Islet of Langerhans (tissue), 1 donor: ENCODE measurements around the gene DNM1.

Source experiments
- FAIRE-seq: peaks from one replicate; lab custom pipeline; 2011; peaks lifted over from hg19 to GRCh38; lab: Jason Lieb, UNC

Gene DNM1

DNA sequence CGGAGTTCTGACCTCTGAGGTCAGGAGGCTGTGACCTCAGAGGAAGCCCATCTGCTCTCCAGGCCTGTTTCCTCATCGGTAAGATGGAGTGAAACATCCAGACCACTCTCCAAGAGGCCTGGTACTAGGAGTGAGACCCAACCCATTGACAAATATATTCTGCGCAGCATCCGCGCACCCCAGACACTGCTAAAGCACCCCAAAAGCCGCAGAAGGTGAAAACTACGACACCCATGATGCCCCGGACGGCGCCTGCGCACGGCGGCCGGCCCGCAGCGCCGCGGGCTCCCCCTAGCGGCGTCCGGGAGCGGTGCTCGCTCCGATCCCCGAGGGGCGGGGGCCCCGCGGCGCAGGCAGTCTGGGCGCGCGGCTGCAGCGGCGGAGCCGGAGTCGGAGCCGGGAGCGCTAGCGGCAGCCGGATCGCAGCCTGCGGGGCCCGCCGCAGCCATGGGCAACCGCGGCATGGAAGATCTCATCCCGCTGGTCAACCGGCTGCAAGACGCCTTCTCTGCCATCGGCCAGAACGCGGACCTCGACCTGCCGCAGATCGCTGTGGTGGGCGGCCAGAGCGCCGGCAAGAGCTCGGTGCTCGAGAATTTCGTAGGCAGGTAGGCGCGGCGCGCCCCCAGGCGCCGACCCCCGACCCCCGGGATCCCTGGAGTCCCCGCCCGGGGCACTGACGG is at the start of gene DNM1:
DNM1 (plus strand) TSS at position 356 of the 683 bp plus-strand sequence; CDS start at position 448, 92 bp downstream.
- no peak for FAIRE-seq

- no peak for FAIRE-seq
These were observed 49.1 kb upstream of the DNM1 start for GRCh38 chr9:128153947-128154695.

DNA sequence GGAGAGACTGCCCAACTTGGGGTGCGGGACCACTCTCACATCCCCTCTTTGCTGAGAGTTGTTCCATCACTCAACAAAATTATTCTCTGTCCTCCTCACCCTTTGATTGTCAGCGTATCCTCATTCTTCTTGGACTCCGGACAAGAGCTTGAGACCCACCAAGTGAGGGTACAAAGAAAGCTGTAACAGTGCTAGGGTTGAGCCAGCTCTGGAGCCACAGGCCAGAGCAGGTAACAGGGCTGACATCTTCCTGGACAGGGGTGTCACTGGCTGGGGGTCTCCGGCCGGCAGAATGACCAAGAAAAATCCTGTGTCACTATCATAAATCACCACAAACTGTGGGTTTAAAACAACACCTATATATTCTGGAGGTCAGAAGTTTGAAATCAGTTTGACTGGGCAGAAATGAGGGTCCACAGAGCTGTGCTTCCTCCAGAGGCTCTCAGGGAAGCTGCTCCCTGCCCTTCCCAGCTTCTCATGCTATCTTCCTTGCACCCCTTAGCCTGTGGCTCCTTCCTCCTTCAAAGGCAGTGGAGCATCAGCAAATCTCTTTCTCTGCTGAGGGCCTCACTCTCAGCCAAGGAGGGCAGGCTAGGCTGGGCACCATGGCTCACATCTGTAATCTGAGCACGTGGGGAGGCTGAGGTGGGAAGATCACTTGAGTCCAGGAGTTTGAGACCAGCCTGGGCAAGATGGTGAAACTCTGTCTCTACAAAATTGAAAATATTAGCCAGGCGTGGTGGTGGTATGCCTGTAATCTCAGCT is 47.3 kb upstream of the DNM1 start:
- no peak for FAIRE-seq

- FAIRE-seq, result no peak
These were observed 43.7 kb upstream of the DNM1 start for GRCh38 chr9:128159522-128159783.

GRCh38 chr9:128159784-128160602 is 43.2 kb upstream of the DNM1 start, which contains the start of gene BBLN:
Gene BBLN, plus strand, starts transcription at chr9:128160265. Its CDS starts 143 bp downstream, at chr9:128160408.
- no peak for FAIRE-seq

GRCh38 chr9:128160603-128160987 is 42.6 kb upstream of the DNM1 start:
- FAIRE-seq, result no peak

DNA sequence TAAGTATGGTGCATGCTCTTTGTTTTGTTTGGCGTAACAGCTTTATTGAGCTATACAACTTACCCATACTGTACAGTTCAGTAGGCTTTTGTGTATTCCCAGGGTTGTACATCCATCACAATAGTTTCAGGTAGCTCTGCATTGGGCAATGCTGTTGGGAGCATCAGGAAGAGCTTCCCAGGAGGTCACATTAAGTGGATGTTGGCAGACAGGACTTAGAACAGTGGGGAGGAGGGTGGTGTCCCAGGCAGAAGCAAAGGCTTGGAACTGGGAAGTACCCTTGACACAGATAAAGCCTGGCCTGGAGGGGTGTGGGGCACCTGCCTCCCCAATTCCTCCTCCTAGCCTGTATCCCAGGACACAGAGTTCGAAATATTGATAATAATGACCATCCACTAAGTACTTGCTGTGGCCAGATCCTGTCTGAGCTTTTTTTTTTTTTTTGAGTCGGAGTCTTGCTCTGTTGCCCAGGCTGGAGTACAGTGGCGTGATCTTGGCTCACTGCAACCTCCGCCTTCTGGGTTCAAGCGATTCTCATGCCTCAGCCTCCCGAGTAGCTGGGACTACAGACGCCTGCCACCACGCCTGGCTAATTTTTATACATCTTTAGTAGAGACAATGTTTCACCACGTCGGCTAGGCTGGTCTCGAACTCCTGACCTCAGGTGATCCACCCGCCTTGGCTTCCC is 41.8 kb upstream of the DNM1 start:
- no peak for FAIRE-seq

DNA sequence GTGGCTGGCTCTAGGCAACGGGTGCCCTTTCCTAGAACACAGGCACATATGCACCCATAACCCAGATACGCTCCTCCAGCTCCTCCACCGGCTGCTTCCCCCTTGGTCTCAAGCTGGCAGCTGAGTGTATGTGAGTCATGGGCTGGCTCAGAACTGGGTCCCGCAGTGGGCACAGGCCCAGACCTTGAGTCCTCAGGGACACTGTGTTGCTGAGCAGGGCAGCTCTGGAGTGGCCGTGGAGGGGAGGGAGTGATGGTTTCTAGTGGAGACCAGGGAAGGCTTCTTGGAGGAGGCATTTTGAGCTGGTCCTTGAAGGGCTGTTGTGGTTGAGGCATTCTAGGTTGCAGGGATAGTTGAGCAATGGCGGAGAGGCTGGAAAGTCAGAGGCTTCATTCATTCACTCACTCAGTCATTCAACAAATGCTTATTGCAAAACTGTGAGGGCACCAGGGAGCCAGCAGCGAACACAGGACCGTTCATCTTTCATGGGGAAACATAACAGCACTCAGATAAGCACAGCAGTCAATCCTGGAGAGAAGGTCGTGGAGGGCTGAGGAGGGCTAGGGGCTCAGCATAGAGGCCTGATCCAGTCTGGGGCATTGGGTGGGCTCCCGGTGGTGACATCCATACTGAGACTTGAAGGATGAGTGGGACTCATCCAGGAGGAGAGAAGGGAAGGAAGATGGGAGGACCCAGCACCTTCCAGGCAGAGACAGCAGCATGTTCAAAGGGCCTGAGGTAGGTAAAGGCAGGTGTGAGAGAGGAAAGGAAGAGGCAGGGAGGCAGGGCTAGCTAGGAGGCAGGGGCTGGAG is 40.8 kb upstream of the DNM1 start:
- no peak for FAIRE-seq

- no peak for FAIRE-seq
These were observed 40.1 kb upstream of the DNM1 start for GRCh38 chr9:128163027-128163515.

- FAIRE-seq, result no peak
These were observed 39.5 kb upstream of the DNM1 start for GRCh38 chr9:128163523-128164306.

DNA sequence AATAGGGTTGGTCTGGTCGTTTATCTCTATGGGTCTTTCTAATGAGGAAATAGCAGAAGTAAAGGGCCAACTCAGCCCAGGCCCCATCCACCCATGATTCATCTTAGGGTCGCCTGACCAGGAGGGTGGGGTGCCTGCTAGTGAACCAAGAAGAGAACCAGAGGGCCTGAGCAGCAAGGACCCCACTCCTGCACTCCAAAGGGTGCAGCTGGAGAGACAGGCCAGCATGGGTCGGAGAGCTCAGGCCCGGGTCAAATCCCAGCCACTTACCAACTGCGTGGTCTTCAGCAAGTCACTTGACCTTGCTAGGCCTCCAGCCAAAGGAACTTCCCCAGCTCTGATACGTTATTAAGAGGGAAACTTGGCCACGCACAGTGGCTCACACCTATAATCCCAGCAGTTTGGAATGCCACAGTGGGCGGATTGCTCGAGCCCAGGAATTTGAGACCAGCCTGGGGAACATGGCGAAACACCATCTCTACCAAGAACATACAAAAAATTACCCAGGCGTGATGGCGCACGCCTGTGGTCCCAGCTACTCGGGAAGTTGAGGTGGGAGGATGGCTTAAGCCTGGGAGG is 38.8 kb upstream of the DNM1 start:
- FAIRE-seq, result no peak

DNA sequence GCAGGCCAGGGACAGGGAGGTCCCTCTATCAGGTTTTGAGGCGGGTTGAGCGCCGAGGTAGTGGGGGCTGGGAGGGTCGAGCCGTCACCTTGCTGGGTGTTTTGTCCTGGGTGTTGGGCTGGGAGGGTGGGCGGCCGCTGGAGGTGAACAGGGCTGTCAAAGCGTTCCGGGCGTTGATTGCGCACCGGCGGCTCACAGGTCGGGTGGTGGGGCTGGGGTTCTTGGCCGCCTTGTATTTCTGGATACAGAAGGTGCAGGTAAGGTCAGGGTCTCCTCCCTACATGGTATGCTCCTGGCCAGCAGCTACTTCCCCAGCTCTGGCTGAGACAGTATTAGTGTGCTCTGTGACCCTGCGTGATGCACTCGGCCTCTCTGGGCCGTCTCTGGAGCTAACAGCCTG is 37.0 kb upstream of the DNM1 start:
- FAIRE-seq, result no peak

- FAIRE-seq, result no peak
These were observed 36.0 kb upstream of the DNM1 start for GRCh38 chr9:128167209-128167608.

DNA sequence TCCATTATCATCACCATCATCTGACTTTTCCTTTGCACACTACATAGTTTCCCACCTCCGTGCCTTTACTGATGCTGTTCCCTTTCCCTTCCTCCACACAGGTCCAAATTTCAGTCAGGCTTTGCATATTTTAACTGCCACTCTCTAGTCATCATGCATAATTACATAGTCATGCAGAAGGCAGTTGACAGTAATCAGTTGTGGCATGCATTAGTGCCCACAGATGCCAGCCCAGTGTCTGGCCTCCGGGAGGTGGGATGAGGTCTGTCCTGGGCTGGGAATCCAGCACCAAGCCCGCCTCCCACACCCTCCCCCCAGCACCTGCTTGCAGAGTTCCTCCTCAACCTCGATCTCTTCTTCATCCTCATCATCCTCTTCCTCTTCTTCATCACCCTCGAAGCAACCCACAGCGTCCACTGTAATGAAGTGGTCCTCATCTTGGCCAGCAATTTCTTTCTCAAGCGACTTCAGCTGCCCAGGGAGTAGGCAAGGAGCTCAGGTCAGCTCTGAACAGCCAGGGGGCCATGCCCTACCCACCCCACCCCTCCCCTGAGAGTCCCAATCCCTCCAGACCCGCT is 34.4 kb upstream of the DNM1 start:
- FAIRE-seq, result no peak

DNA sequence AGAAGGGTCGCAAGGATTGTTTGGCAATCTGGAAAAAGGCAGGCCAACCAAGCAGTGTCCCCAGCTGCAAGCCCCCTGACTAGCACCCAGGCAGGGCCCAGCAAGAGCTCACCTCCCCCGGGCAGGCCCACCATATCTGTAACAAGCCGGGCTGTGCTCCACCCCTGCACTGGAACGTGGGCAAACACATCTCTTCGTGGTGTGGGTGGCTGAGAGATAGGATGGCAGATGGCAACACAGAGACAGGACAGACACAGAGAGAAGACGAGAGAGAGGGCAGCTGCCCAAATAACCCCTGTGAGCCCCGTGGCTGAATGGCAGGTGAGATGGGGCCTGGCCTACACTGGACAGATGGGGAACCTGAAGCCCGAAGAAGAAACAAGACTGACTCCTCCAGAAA is 33.7 kb upstream of the DNM1 start:
- no peak for FAIRE-seq

DNA sequence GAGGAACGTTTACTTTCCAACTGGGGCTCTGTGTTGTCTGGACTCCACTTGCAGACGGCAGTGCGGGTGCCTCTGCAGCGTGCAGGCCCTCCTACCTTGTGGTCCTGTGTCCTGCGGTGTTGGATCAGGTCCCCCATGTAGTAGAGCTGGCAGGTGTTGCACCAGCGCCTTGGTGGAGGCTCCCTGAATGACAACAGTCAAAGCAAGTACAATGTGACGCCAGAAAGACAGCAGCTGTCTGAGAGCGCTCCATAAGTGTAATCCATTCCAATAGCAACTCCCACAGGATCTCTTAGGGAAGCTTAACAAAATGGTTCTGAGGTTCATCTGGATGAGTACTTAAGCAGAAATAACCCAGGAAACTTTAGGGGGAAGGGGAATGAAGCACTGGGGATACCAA is 33.3 kb upstream of the DNM1 start:
- no peak for FAIRE-seq

DNA sequence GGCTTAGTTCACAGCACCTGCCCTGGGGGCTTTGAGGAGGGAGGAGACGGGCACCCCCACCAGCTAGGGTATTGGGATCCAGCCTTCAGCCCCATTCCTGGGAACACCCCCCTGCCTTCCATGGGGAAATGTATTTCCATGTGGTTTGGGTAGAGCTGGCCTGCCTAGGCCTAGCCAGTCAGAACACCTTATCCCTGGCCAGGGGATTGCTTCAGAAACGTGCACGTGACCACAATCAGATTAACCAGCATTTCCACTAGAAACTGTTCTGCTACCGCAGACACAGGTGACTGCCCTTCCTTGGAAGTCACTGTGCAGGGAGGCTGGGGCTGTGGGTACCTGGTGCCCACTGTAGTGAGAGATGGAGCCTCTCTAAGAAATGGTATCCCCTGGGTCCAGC is 29.1 kb upstream of the DNM1 start:
- FAIRE-seq, result no peak

GRCh38 chr9:128175102-128175563 is 28.0 kb upstream of the DNM1 start:
- FAIRE-seq, result no peak

GRCh38 chr9:128175726-128176125 is 27.5 kb upstream of the DNM1 start:
- no peak for FAIRE-seq
